ENCODE data around the gene NALCN. TPM values are rescaled to one million over a fixed set of nuclear protein-coding genes. Genes with fewer than 3 reads are reported as not detected.

NALCN gene
- total RNA-seq, 2 experiments from 2014 or later, result not detected

DNA sequence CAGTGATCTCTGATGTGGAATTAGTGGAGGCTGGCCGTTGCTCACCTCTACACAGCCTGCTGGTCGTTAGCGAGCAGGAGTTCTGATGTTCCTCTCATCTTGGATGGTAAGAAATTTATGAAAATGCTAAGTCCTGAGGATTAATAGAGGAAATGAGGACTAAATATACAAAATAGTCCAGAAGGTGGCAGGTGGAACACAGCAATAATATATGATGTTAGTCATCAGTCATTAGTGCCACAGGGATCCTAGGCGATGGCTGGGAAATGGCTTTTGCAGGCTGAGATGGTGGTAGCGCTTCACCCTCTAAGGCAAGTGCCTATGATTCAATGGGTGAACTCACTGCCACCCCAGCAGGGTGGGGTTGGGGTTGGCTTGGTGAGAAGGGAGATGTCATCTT lies 403.1 kb downstream of the NALCN start:
- TF ChIP-seq, protein P1, sequence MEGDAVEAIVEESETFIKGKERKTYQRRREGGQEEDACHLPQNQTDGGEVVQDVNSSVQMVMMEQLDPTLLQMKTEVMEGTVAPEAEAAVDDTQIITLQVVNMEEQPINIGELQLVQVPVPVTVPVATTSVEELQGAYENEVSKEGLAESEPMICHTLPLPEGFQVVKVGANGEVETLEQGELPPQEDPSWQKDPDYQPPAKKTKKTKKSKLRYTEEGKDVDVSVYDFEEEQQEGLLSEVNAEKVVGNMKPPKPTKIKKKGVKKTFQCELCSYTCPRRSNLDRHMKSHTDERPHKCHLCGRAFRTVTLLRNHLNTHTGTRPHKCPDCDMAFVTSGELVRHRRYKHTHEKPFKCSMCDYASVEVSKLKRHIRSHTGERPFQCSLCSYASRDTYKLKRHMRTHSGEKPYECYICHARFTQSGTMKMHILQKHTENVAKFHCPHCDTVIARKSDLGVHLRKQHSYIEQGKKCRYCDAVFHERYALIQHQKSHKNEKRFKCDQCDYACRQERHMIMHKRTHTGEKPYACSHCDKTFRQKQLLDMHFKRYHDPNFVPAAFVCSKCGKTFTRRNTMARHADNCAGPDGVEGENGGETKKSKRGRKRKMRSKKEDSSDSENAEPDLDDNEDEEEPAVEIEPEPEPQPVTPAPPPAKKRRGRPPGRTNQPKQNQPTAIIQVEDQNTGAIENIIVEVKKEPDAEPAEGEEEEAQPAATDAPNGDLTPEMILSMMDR (IDR thresholded peaks at IDR 0.05), result no peak
- H3K4me3 Mint-ChIP-seq, result no peak overlapping the region
- no peaks in the 10 kb centered on the region for H3K36me3 Mint-ChIP-seq (ENCODE audit: low read depth)
- Histone ChIP-seq H3K27ac (ENCODE audit: low read depth in 1 of 2, low read length in 2 of 2) (no peak overlapping the region), H3K4me3 (ENCODE audit: low read length) (no peak overlapping the region), H3K9me3 (ENCODE audit: control insufficient read depth in 1 of 2, insufficient read depth in 1 of 2, low read length in 2 of 2) (peaks cover 0 to 3% of the 10 kb centered on the region in 2 experiments), H3K36me3 (ENCODE audit: insufficient read depth, low read length) (no peaks in the 10 kb centered on the region), H3K27me3 (ENCODE audit: control insufficient read depth in 1 of 2, insufficient read depth in 2 of 2, low read length in 2 of 2) (no peaks in the 10 kb centered on the region), H3K4me1 (ENCODE audit: insufficient read depth, low read length) (no peaks in the 10 kb centered on the region)
- no peak for ATAC-seq (ENCODE audit: poor library complexity)
- H3K27ac Mint-ChIP-seq, result no peak overlapping the region
- ChIA-PET POLR2A (no interaction called here), CTCF (no interaction called here)
- no peaks in the 10 kb centered on the region for H3K9me3 Mint-ChIP-seq
- DNase-seq, result no peak
- intact Hi-C loops (cut with DNase I, micrococcal nuclease), result no loop called here
- no peaks in the 10 kb centered on the region for H3K4me1 Mint-ChIP-seq (ENCODE audit: low read depth)
- peaks cover 39% of the 10 kb centered on the region for H3K27me3 Mint-ChIP-seq

DNA sequence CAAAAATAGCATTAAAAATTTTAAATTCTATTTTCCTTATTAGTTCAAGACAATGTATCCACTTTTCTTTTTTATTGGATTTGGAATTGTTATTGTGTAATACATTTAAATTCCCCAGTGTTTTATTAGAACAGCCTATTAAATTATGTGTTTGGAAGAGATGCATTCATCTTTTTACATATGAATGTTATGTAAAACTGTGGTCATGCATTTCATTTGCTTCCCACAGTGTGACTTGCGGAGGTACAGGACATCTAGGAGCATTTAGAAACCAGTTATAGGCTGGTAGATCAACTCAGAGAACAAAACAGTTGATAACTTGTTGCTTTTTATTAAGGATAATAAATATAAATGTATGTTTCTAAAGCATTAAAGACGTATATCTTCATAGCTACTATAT lies 406.2 kb downstream of the NALCN start:
- ChIA-PET CTCF (no interaction called here), POLR2A (no interaction called here)
- no peak overlapping the region for H3K27ac ChIP-seq (ENCODE audit: low read depth in 1 of 2, low read length in 2 of 2)
- H3K27me3 ChIP-seq (ENCODE audit: control insufficient read depth in 1 of 2, insufficient read depth in 2 of 2, low read length in 2 of 2), result peaks cover 0 to 11% of the 10 kb centered on the region in 2 experiments
- Mint-ChIP-seq H3K27ac (no peak overlapping the region), H3K36me3 (ENCODE audit: low read depth) (no peaks in the 10 kb centered on the region), H3K27me3 (peaks cover 17% of the 10 kb centered on the region), H3K4me1 (ENCODE audit: low read depth) (no peaks in the 10 kb centered on the region), H3K9me3 (no peaks in the 10 kb centered on the region), H3K4me3 (no peak overlapping the region)
- H3K4me1 ChIP-seq (ENCODE audit: insufficient read depth, low read length), result no peaks in the 10 kb centered on the region
- intact Hi-C loops (cut with DNase I, micrococcal nuclease), result no loop called here
- TF ChIP-seq, protein P1 (IDR thresholded peaks at IDR 0.05), result no peak
- H3K36me3 ChIP-seq (ENCODE audit: insufficient read depth, low read length), result no peaks in the 10 kb centered on the region
- no peaks in the 10 kb centered on the region for H3K9me3 ChIP-seq (ENCODE audit: control insufficient read depth in 1 of 2, insufficient read depth in 1 of 2, low read length in 2 of 2)
- no peak overlapping the region for H3K4me3 ChIP-seq (ENCODE audit: low read length)
- ATAC-seq (ENCODE audit: poor library complexity), result no peak
- DNase-seq, result no peak

DNA sequence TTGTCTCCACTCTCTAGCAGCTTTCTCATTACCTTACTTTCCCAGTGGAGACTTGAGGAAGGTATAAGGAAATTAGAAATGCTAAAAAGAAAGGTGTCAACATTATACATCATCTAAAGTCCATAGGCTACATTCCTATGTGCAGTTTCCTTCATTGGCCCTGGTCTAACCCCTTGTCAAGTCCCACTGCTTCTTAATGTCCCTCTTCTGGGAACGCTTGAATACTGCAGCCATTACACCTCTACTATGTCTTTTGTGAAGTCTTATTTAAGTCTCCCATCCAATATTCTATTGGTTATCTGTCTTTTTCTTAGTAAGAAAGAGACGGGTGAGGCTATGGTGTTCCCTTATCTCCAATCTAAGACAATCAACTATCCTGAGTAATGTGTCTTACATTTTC lies 409.1 kb downstream of the NALCN start:
- H3K27ac Mint-ChIP-seq, result no peak overlapping the region
- TF ChIP-seq, protein P1 (IDR thresholded peaks at IDR 0.05), result no peak
- DNase-seq, result no peak
- H3K27me3 ChIP-seq (ENCODE audit: control insufficient read depth in 1 of 2, insufficient read depth in 2 of 2, low read length in 2 of 2), result peaks cover 0 to 11% of the 10 kb centered on the region in 2 experiments
- intact Hi-C loops (cut with DNase I, micrococcal nuclease), result no loop called here
- no peak overlapping the region for H3K4me3 Mint-ChIP-seq
- no peaks in the 10 kb centered on the region for H3K9me3 ChIP-seq (ENCODE audit: control insufficient read depth in 1 of 2, insufficient read depth in 1 of 2, low read length in 2 of 2)
- H3K4me1 Mint-ChIP-seq (ENCODE audit: low read depth), result no peaks in the 10 kb centered on the region
- H3K4me1 ChIP-seq (ENCODE audit: insufficient read depth, low read length), result no peaks in the 10 kb centered on the region
- H3K36me3 Mint-ChIP-seq (ENCODE audit: low read depth), result no peaks in the 10 kb centered on the region
- H3K27me3 Mint-ChIP-seq, result peaks cover 10% of the 10 kb centered on the region
- ATAC-seq (ENCODE audit: poor library complexity), result no peak
- CTCF ChIA-PET, result no interaction called here
- POLR2A ChIA-PET, result no interaction called here
- H3K27ac ChIP-seq (ENCODE audit: low read depth in 1 of 2, low read length in 2 of 2), result no peak overlapping the region
- no peaks in the 10 kb centered on the region for H3K36me3 ChIP-seq (ENCODE audit: insufficient read depth, low read length)
- no peak overlapping the region for H3K4me3 ChIP-seq (ENCODE audit: low read length)
- H3K9me3 Mint-ChIP-seq, result no peaks in the 10 kb centered on the region

Other genes with a start within 250 kb of the NALCN start
- gene ITGBL1, start 36.2 kb upstream of the NALCN start, total RNA-seq, result not detected